ENCODE measurements around the gene ASB18.

DNA sequence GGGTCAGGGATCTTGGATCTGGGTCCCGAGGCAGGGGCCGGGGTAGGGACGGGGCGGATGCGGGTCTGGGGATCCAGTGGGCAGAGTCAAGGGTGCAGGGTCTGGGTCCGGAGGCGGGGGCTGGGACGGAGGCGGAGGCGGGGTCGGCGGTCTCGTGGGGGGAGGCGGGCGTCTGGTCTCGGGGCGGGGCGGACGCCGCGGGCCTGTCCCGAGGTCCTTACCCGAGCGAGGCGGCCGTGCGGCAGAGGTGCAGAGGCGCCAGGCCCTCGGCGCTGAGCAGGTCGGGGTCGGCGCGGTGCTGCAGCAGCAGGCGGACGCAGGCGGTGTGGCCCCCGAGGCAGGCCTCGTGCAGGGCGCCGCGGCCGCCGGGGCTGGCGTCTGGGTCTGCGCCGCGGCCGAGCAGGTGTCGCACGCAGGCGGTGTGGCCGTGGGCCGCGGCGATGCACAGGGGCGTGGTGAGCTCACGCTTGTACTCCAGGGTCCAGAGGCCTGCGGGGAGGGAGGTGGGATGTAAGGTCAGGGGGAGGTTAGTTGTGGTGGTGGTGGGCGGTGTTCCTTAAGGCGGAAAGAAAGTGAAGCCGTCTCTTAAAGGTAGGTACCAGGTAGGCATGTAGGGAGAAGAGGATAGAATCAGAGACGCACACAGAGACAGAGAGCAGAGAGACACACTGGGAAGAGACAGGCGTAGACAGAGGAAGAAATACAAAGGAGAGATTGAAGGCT, 26.6 kb downstream of the ASB18 start:
- TF ChIP-seq, protein P1, sequence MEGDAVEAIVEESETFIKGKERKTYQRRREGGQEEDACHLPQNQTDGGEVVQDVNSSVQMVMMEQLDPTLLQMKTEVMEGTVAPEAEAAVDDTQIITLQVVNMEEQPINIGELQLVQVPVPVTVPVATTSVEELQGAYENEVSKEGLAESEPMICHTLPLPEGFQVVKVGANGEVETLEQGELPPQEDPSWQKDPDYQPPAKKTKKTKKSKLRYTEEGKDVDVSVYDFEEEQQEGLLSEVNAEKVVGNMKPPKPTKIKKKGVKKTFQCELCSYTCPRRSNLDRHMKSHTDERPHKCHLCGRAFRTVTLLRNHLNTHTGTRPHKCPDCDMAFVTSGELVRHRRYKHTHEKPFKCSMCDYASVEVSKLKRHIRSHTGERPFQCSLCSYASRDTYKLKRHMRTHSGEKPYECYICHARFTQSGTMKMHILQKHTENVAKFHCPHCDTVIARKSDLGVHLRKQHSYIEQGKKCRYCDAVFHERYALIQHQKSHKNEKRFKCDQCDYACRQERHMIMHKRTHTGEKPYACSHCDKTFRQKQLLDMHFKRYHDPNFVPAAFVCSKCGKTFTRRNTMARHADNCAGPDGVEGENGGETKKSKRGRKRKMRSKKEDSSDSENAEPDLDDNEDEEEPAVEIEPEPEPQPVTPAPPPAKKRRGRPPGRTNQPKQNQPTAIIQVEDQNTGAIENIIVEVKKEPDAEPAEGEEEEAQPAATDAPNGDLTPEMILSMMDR (IDR thresholded peaks at IDR 0.05) = no peak
- TF ChIP-seq POLR2A (IDR thresholded peaks at IDR 0.05) = no peak

All from uterus (tissue), 2 donors.